HK-2 (cell line): ENCODE results near the gene RUFY3.
"Not testable (repeated sequence)": the region's sequence is repeated elsewhere in the genome, so short reads cannot be mapped to it uniquely, and the experiment has no call there.

ENCODE experiments used
- DNase-seq: peaks from one replicate; pipeline ENCODE4 v3.0.0-alpha.2; 2018; ENCODE audit not compliant: unreplicated experiment

RUFY3 gene

GRCh38 chr4:70787496-70787895, 65.7 kb downstream of the RUFY3 start:
- DNase-seq, result no peak

- no peak for DNase-seq
Measured at GRCh38 chr4:70788733-70789132, 67.0 kb downstream of the RUFY3 start.

- no peak for DNase-seq
Measured at GRCh38 chr4:70793626-70794025, 71.9 kb downstream of the RUFY3 start.

DNA sequence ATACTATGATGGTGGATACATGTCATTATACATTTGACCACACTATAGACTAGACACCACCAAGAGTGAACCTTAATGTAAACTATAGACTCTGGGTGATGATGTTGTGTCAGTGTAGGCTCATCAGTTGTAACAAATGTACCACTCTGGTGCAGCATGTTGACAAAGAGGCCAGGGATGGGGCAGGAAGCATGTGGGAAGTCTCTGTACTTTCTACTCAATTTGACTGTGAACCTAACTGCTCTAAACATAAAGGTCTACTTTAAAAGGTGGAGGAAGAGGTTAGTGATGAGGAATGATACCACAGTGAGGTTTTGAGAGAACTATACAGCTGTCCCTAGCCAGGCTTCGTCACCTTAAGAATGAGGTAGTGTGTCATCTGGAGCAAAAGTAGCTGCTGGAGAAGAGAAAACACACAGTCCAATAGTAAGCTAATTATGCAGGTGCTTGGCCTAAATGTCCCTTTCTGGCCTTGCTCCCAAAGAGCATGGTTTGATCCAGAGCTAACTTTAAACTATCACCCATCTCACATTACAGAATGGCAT, 79.6 kb downstream of the RUFY3 start:
- no peak for DNase-seq

GRCh38 chr4:70802928-70803580, 81.3 kb downstream of the RUFY3 start:
- DNase-seq, result no peak

DNA sequence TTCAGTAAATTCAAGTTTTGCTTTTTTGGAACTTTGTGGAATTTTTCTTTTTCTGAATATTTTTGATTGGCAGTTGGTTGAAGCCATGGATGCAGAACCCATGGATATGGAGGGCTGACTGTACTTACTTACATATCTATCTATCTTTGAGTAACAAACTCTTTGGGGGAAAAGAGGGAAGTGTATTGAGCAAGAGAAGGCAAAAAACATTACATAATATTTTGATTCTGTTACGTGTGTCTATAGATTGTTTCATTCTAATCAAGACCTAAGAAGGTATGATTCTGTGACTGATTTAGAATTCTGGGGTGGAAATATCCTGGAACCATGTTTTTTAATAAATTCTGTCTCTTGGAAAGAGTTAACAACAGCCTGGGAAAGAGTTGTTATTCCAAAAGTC, 86.4 kb downstream of the RUFY3 start:
- DNase-seq, result no peak

DNA sequence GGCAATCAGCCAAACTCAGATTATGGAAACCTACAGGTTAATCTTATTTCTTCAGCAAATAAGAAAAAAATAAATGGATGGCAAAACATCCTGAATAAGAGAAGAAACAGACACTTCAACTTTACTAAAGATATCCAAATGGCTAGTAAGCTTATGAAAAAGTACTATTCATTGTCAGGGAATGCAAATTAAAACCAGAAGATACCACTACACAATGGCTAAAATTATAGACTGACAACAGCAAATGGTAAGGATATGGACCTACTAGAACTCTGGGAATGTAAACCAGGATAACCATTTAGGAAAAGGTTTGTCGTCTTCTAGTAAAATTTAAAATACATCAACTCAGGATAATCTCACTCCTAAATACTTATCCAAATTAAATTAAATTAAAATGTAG, 93.6 kb downstream of the RUFY3 start:
- no peak for DNase-seq

DNA sequence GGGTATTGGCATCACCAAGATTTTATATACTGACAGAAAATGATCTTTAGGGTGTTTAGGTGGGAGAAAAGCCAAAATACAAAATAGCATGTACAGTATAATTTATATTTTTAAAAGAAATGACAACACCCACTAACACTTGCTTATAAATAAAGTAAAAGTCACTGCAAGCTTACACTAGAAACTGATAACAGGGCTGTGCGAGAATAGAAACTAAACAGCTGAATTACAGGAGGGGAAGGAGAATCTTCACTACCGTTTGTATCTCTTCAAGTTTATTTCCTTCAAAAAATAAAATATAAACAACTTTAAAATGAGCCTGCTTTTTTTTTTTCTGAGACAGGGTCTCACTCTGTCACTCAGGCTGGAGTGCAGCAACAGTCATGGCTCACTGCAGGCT, 95.1 kb downstream of the RUFY3 start:
- no peak for DNase-seq

GRCh38 chr4:70818173-70818855, 96.5 kb downstream of the RUFY3 start:
- DNase-seq, result no peak

DNA sequence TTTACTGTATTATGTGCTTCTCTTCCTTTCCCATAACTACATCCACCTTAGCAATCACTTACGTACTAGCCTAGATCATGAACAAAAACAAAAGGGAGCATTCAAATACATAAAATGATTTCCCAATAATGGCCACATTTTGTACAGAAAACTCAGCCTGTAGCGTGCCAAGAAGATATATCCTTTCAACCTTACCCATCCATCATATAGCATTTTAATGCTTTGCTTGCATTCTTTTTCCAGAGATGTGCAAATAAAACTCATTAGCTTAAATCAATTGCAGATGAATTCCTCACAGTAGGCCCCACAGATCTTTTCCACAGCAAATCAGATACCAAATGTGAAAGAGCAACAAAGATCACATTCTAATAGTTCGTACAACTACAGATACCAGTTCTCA, 97.2 kb downstream of the RUFY3 start:
- no peak for DNase-seq

GRCh38 chr4:70829015-70829414, 107.3 kb downstream of the RUFY3 start:
- DNase-seq, result no peak

DNA sequence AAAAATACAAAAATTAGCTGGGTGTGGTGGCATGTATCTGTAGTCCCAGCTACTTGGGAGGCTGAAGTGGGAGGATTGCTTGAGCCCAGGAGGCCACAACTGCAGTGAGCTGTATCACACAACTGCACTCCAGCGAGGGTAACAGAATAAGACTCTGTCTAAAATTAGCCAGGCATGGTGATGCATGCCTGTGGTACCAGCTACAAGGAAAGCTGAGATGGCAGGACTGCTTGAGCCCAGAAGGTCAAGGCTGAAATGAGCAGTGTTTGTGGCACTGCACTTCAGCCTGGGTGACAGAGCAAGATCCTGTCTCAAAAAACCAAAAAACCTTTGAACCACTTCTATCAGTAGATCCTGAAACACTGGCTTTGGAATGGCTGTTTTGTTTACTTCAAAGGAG, 107.7 kb downstream of the RUFY3 start:
- DNase-seq, result no peak

DNA sequence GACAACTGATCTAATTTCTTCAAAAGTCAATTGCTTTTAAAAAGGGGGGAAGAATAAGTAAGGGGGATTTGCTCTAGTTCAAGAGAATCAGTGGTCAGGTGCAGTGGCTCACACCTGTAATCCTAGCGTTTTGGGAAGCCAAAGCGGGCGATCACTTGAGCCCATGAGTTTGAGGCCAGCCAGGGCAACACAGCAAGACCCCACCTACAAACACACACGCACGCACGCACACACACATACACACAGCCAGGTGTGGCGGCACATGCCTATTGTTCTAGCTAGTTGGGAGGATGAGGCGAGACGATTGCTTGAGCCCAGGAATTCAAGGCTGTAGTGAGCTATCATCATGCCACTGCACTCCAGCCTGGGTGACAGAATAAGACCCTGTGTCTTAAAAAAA, 108.3 kb downstream of the RUFY3 start:
- DNase-seq, result no peak

GRCh38 chr4:70831293-70831692, 109.5 kb downstream of the RUFY3 start:
- no peak for DNase-seq

DNA sequence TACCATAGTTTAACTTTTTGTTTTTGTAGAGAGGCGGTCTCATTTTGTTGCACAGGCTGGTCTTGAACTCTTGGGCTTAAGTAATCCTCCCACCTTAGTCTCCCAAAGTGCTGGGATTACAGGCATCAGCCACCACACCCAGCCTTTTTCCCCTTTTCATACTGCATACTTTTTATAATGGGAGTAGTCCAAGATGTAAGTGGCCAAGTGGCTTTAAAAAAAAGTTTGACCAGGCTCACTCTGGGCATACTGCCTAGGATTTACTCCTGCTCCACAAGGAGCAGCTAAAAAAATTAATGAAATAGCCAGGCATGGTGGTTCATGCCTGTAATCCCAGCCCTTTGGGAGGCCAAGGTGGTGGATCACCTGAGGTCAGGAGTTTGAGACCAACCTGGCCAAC, 111.9 kb downstream of the RUFY3 start:
- DNase-seq, result no peak

GRCh38 chr4:70836081-70836480, 114.3 kb downstream of the RUFY3 start:
- DNase-seq, result no peak

GRCh38 chr4:70838204-70838603, 116.4 kb downstream of the RUFY3 start:
- DNase-seq, result no peak

DNA sequence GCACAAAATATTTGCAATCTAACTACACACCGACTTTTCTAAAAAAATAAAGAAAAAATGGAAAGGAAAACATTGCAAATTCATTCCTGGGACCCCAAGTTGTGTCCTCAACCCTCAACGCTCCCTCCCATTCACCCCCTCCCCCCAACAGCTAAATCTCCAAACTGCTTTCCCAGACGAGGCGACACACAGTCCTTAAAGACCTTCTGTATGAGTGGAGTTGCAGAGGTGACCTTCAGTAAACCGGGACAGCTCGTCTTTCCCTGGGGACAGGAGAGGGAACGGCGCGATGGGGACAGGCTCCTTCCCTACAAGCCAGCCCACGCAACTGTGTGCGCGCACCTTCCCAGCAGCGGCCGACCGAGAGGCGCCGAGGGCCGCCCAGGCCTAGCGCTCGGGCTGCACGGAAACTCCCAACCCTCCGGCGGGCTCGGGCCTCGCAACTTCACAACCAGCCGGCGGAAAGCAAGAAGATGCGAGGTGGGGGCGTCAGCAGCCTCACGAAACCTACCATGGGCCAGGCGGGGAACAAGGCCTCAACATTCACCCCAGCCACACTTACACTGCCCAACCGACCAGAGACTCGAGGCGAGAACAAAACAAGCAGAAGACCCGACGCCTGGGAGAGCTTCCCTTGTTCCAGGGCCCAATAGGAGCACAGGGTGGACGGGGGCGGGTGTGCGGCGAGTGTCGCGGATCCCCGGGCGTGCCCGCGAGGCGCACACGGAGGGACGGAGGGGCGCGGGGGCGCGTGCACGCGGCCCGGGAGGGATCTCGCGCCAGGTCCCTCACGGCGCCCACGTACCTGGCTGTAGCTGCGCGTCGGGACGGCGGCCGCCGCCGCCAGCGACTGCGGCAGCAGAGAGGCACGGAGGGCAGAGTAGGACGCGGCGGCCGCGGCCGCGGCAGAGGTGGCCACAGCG, 117.2 kb downstream of the RUFY3 start:
- peak; percentile 72 for DNase-seq

GRCh38 chr4:70839589-70840093, 117.9 kb downstream of the RUFY3 start, which contains the start of gene GRSF1:
Gene GRSF1, minus strand, starts transcription at chr4:70839890. Its CDS starts 63 bp downstream, at chr4:70839827.
- DNase-seq, result peak; percentile 95

GRCh38 chr4:70840137-70840536, 118.4 kb downstream of the RUFY3 start:
- peak; percentile 28 for DNase-seq

DNA sequence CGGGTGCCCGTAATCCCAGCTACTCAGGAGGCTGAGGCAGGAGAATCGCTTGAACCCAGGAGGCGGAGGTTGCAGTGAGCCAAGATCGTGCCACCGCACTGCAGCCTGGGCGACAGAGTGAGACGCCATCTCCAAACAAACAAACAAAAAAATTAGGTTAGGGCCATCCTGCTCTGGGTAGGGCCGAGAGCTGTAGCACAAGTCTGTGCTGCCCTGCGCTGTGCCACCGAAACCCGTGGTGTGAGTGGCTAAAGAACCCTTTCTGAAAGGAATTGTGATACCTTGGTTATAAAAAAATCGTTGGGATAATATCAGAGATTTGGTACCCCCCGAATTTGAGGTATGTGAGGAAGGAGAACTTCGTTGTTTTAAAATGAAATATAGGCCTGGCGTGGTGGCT, 118.9 kb downstream of the RUFY3 start:
- DNase-seq, result not testable (repeated sequence)

DNA sequence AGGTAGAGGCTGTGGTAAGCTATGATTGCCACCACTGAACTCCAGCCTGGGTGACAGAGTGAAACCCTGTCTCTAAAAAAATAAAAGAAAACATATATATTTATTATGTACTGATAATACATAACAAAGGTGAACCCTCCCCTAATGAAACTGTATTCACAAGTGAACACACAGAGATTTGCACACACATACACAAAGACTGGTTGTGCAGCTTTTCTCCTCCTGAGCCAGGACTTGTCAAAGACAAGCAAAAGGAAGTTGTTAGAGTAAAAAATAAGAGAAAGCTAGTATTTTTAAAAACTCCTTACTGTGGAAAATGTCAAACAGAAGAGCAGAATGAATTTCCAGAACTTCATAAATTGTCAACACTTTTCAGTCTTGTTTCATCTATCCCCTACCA, 119.4 kb downstream of the RUFY3 start:
- DNase-seq, result no peak
